Urothelium cell line (cell line): Measurements from ENCODE around the gene GMFB.

ENCODE experiments used
- DNase-seq: peaks from one replicate; pipeline ENCODE4 v3.0.0; 2011; ENCODE audit warnings: low spot score, mixed read lengths
- FAIRE-seq: peaks from 2 replicates; lab custom pipeline; 2011; peaks lifted over from hg19 to GRCh38; lab: Jason Lieb, UNC

GMFB gene

DNA sequence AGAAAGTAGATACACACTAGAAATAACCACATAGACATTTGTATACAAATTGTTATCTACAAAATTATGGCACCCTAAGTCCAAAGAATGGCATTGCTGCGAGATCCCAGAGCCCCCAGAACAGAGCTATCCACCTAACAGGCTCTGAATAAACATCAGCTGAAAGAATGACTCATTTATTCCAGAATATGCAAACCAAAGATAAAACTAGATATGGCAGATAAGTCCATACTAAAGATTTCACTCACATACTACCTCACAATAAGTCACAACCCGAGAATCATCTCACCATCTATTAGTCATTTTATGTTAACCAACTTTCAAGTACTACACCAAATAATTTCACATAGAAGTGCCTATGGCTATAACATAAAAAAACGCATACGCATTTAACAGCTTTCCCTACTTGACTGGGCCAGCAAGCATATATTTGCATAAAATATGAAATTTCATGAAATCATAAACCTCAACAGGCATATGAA lies 53.2 kb downstream of the GMFB start:
- DNase-seq (no peak), FAIRE-seq (no peak)

- DNase-seq (no peak), FAIRE-seq (no peak)
Measured at GRCh38 chr14:54428527-54428926, 60.3 kb downstream of the GMFB start.

GRCh38 chr14:54427871-54428270 lies 60.9 kb downstream of the GMFB start:
- FAIRE-seq: no peak
- DNase-seq: no peak

- no peak for DNase-seq
- FAIRE-seq: no peak
Measured at GRCh38 chr14:54425537-54426274, 63.1 kb downstream of the GMFB start.

- DNase-seq (no peak), FAIRE-seq (no peak)
Measured at GRCh38 chr14:54425068-54425467, 63.7 kb downstream of the GMFB start.
